GM12873 (cell line): ENCODE data around the gene PKD2.

Experiments
- TF ChIP-seq, protein P1 (sequence below): IDR thresholded peaks from 2 replicates; pipeline ENCODE4 v1.5.1; 2012; ENCODE audit warnings: low read depth, mild to moderate bottlenecking, moderate library complexity, low read length, control low read depth; ENCODE audit not compliant: insufficient read depth; ENCODE audit errors: missing control alignments

PKD2 gene

DNA sequence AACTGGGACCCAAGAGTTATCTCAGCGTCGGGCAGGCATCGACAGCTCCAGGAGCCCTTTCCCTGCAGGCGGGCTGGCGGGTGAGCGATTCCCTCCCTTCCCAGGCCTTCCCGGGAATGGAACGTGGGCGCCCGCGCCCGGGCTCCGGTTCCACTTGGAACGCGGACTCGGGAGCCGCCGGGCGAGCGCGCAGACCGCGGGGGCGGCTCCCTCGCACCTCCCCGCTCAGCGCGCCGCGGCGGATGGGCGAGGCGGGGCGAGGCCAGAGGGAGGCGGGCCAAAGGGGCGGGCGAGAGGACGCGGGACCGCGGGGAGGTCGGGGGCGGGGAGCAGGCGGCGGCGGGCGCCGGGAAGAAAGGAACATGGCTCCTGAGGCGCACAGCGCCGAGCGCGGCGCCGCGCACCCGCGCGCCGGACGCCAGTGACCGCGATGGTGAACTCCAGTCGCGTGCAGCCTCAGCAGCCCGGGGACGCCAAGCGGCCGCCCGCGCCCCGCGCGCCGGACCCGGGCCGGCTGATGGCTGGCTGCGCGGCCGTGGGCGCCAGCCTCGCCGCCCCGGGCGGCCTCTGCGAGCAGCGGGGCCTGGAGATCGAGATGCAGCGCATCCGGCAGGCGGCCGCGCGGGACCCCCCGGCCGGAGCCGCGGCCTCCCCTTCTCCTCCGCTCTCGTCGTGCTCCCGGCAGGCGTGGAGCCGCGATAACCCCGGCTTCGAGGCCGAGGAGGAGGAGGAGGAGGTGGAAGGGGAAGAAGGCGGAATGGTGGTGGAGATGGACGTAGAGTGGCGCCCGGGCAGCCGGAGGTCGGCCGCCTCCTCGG lies at the start of gene PKD2:
TSS of gene PKD2 (plus strand) at position 332 of the 818 bp plus-strand sequence. CDS start at position 431, 99 bp downstream.
- TF ChIP-seq, protein P1, sequence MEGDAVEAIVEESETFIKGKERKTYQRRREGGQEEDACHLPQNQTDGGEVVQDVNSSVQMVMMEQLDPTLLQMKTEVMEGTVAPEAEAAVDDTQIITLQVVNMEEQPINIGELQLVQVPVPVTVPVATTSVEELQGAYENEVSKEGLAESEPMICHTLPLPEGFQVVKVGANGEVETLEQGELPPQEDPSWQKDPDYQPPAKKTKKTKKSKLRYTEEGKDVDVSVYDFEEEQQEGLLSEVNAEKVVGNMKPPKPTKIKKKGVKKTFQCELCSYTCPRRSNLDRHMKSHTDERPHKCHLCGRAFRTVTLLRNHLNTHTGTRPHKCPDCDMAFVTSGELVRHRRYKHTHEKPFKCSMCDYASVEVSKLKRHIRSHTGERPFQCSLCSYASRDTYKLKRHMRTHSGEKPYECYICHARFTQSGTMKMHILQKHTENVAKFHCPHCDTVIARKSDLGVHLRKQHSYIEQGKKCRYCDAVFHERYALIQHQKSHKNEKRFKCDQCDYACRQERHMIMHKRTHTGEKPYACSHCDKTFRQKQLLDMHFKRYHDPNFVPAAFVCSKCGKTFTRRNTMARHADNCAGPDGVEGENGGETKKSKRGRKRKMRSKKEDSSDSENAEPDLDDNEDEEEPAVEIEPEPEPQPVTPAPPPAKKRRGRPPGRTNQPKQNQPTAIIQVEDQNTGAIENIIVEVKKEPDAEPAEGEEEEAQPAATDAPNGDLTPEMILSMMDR, result no peak

- TF ChIP-seq, protein P1, result no peak
Measured at GRCh38 chr4:87961993-87962392, 45.4 kb upstream of the PKD2 start.

DNA sequence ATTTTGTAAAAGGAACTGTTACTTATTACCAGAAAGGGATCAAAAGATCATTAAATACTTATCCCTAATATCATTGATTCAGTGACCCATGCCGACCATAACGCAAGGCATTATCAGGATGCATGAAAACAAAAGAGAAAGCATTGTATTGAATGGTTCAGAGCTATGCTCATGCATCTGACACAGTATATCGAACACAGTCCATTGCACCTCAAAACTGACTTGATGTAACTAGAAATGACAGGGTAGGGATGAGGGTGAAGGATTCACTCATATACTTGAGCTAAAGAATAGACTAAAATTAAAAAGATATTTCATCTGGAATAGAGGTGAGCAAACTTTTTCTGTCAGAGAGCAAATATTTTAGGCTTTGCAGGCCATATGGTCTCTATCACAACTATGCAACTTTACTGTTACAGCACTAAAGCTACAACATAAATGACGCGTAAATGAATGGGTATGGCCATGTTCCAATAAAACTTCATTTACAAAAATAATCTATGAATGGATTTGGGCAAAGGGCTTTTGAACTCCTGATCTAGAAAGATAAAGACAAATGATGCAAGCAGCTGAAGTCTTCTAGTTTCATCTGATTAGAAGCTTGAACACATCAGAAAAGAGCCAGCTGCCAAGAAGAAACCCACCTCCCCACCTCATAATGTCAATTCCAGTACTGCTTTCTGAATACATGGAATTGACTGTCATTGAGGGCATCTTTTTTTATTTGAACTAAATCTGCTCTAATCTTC lies 44.9 kb upstream of the PKD2 start:
- TF ChIP-seq, protein P1, result no peak

DNA sequence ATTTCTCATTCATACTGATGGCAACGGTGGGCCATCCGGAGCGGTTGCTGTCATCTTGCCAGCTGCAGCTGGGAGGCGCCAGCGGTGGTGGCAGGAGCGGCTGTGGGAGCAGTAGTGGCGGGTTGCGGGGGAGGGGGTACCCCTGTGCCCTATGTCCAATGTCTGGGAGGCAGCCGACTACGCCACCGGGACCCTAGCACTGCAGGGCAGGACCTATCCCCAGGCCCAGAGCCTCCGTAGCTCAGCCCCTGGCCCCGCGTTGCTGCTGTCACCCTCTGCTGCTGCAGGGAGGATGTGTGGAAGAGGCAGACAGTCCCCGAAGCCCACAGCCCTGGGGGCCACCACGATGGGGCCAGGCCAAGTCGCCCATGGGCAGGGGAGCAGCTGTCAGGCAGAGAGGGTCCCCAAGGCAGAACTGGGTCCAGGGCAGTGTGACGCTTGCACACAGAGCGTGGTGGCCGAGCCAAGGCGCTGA lies 41.9 kb upstream of the PKD2 start:
- TF ChIP-seq, protein P1, result no peak

GRCh38 chr4:87966095-87966496 lies 41.3 kb upstream of the PKD2 start:
- TF ChIP-seq, protein P1, result no peak

- TF ChIP-seq, protein P1, result no peak
Measured at GRCh38 chr4:87967193-87967592, 40.2 kb upstream of the PKD2 start.

DNA sequence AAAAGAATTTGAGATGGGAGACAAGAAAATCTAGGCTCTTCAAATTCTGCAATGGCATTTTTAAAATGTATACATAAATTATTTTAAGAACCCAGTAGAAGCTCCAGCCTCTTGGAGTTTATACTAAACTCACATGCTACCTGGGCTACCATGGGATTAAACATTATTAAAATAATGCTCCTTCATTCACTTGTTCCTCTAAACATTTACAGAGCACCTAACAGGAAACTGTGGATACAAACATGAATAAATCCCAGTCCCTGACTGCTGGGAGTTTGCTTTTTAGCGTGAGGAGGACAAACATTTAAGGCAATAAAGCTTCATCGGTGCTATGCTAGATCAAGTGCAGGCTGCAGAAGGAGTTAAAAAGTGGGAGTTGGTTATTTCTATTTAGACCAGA lies 37.3 kb upstream of the PKD2 start:
- TF ChIP-seq, protein P1, result no peak
